Thyroid gland (tissue), 4 donors: ENCODE data around the gene SDR42E1. TPM values are rescaled to one million over a fixed set of nuclear protein-coding genes. Genes with fewer than 3 reads are reported as not detected.

Source experiments
- DNase-seq, 2 donors: peaks; one replicate each; pipeline ENCODE4 v3.0.0-alpha.2; 2019
- H3K27ac ChIP-seq, 3 donors: fragments of 200-600 bp; sonication (generic); 1 replicate in 2 of 3; 2 replicates in 1 of 3; pipeline ENCODE4 v1.5.1; 2016 to 2019; ENCODE audit warnings: mild to moderate bottlenecking in 1 of 3, moderate library complexity in 1 of 3
- H3K27me3 ChIP-seq: fragments of 200-600 bp; sonication (generic); one replicate; pipeline ENCODE4 v1.5.1; 2019
- H3K36me3 ChIP-seq, 2 donors: fragments of 200-600 bp; sonication (generic); one replicate each; pipeline ENCODE4 v1.5.1; 2016 to 2019
- H3K4me1 ChIP-seq, 2 donors: fragments of 200-600 bp; sonication (generic); one replicate each; pipeline ENCODE4 v1.5.1; 2017 to 2019
- H3K4me3 ChIP-seq, 3 donors: fragments of 200-600 bp; sonication (generic); replicated peaks in 1 of 3; 1 replicate in 2 of 3; 2 replicates in 1 of 3; pipeline ENCODE4 v1.5.1; 2016; ENCODE audit warnings: mild to moderate bottlenecking in 1 of 3
- H3K9me3 ChIP-seq: fragments of 200-600 bp; sonication (generic); one replicate; pipeline ENCODE4 v1.5.1; 2017
- POLR2A ChIP-seq, 2 donors: fragments of 450-650 bp; IDR thresholded peaks; one replicate each; pipeline ENCODE4 v1.6.1; 2017; ENCODE audit warnings: antibody characterized with exemption in 2 of 2, mild to moderate bottlenecking in 2 of 2, moderate library complexity in 1 of 2
- WGBS, 2 donors: methylation state at CpG; one replicate each; pipeline ENCODE4 v1.1.5; 2017; 5-methylcytosine and 5-hydroxymethylcytosine counted together
- intact Hi-C: fragments of 100-400 bp; cut with DNase I; formaldehyde crosslinking; loops from one replicate; pipeline ENCODE4 v1.15.1; 2023
- total RNA-seq, 4 donors: library from RNA; depleted of rRNA; stranded (reverse); fragments of >200 nt; gene quantifications; one replicate each; pipeline ENCODE4 v1.2.3, GENCODE V29; 2016
- TF ChIP-seq, protein P1 (sequence below), 6 experiments: fragments of 200-600 bp in 3 of 6; fragments of 450-650 bp in 3 of 6; sonication (generic) in 3 of 6; IDR thresholded peaks; one replicate each; pipeline ENCODE4 v1.5.1; 2016 to 2019; ENCODE audit warnings: antibody characterized with exemption in 6 of 6, mild to moderate bottlenecking in 2 of 6, inconsistent platforms in 1 of 6, moderate library complexity in 1 of 6

SDR42E1 gene
- total RNA-seq, 4 donors from 2014 or later: 4.3 to 8.8 (median 8.0) TPM

DNA sequence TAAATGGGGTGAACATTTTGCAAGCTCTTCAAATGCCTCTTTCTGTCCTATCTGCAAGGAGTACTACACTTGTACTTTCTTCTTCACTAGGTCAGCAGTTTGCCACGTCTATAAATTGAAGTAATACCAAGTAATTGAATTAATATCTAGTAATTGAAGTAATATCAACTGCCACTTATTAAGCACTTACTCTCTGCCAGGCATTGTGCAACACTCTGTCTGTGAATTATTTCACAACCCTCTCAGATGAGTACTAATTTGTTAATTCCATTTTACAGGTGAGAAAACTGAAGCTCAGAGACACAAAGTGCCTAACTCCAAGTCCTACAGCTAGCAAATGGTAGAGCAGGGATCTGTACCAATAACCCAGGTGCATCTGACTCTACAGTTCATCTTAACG, 4.1 kb downstream of the SDR42E1 start:
- Histone ChIP-seq H3K36me3 (no peaks in the 10 kb centered on the region), H3K9me3 (no peaks in the 10 kb centered on the region), H3K27me3 (no peaks in the 10 kb centered on the region), H3K4me3 (no peak overlapping the region), H3K4me1 (peaks cover 4 to 7% of the 10 kb centered on the region in 2 donors), H3K27ac (no peak overlapping the region)
- no peak for DNase-seq
- TF ChIP-seq, protein P1, sequence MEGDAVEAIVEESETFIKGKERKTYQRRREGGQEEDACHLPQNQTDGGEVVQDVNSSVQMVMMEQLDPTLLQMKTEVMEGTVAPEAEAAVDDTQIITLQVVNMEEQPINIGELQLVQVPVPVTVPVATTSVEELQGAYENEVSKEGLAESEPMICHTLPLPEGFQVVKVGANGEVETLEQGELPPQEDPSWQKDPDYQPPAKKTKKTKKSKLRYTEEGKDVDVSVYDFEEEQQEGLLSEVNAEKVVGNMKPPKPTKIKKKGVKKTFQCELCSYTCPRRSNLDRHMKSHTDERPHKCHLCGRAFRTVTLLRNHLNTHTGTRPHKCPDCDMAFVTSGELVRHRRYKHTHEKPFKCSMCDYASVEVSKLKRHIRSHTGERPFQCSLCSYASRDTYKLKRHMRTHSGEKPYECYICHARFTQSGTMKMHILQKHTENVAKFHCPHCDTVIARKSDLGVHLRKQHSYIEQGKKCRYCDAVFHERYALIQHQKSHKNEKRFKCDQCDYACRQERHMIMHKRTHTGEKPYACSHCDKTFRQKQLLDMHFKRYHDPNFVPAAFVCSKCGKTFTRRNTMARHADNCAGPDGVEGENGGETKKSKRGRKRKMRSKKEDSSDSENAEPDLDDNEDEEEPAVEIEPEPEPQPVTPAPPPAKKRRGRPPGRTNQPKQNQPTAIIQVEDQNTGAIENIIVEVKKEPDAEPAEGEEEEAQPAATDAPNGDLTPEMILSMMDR (IDR thresholded peaks at IDR 0.05): no peak
- no peak for TF ChIP-seq POLR2A (IDR thresholded peaks at IDR 0.05)
- intact Hi-C loops: no loop called here
- WGBS, 2 donors: 85 to 93% methylated on average over 2 of the region's 2 CpGs

DNA sequence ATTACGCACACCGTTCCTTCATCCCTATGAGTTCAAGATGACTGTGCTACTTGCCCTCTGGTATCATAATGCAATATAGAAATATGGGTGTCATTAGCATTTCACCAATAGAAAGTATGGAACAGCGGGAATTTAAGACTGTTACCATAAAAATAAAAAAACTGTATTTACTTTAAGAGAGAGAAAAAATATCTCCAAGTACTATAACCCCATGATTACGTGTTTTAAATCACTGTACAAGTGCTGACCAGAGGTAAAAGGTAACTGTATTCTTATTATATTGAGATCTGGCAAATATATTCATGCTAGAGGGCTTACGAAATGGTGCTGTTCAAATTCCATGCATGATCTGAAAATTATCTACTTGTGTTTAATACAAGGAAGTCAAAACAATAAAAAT, 5.2 kb downstream of the SDR42E1 start:
- Histone ChIP-seq H3K36me3 (no peaks in the 10 kb centered on the region), H3K27me3 (no peaks in the 10 kb centered on the region), H3K9me3 (no peaks in the 10 kb centered on the region), H3K4me1 (peaks cover 4 to 7% of the 10 kb centered on the region in 2 donors), H3K4me3 (no peak overlapping the region), H3K27ac (no peak overlapping the region)
- 93 to 95% methylated on average over 5 of the region's 5 CpGs for WGBS, 2 donors
- DNase-seq: no peak
- TF ChIP-seq POLR2A (IDR thresholded peaks at IDR 0.05): no peak
- TF ChIP-seq, protein P1 (IDR thresholded peaks at IDR 0.05): no peak
- intact Hi-C loops: no loop called here

DNA sequence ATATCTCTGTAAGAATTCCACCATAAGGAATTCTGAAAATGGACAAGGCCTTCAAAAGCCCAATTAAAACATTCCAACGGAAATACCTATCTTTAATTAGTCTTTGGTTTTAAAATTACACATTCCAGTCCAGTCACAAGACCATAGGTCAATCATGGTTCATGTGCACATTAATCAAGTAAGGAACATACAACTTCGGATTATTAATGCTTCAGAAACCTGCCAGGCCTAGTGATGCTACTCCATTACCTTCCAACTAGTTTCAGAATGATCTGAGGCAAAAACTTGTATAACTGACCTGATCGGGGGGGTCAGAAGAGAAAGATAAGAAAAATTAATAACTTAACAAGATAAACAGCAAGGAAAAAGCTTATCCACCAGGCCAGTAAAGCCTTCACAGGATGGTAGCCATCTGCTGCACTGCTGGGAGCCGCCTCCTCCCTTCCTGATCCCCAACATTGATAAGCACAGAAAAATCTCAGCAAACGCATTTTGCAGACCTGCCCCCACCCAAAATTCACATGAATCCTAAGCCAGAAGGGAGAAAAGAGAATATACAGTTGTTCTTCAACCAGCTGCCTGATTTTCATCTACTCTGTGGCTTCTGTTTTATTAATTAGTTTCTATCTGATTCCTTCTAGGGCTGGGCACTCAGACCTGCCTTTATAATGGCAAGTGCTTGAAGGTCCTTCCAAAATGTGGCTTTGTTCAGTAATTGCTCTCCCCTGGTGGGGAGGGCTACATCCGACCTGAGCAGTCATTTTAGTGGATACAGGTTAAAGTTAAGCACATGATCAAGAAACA, 6.0 kb downstream of the SDR42E1 start:
- intact Hi-C loops: no loop called here
- Histone ChIP-seq H3K9me3 (no peaks in the 10 kb centered on the region), H3K4me1 (peaks cover under 1 to 4% of the 10 kb centered on the region in 2 donors), H3K27me3 (no peaks in the 10 kb centered on the region), H3K36me3 (peaks cover 0 to 3% of the 10 kb centered on the region in 2 donors), H3K4me3 (no peak overlapping the region), H3K27ac (no peak overlapping the region)
- 71 to 80% methylated on average over 6 of the region's 6 CpGs for WGBS, 2 donors
- TF ChIP-seq POLR2A (IDR thresholded peaks at IDR 0.05): no peak
- TF ChIP-seq, protein P1 (IDR thresholded peaks at IDR 0.05): no peak
- no peak for DNase-seq

DNA sequence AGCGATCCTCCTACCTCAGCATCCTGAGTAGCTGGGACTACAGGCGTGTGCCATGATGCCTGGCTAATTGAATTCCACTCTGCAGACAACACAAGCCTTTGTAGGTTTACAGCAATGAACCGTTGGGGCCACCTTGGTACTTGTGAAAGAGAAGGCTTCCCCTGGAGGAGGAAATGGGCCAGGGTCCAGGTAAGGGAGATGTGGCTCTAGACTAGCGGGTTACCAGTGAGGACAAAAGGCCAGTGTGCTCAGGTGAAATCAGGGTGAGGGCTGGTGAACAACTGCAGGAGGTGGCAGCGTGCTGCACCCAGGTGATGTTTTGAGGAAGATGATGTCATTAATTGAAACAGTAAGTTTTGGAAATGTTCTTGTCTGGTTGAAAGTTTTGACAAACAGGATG, 6.7 kb downstream of the SDR42E1 start:
- no peak for TF ChIP-seq POLR2A (IDR thresholded peaks at IDR 0.05)
- TF ChIP-seq, protein P1 (IDR thresholded peaks at IDR 0.05): no peak
- no peak for DNase-seq
- intact Hi-C loops: no loop called here

DNA sequence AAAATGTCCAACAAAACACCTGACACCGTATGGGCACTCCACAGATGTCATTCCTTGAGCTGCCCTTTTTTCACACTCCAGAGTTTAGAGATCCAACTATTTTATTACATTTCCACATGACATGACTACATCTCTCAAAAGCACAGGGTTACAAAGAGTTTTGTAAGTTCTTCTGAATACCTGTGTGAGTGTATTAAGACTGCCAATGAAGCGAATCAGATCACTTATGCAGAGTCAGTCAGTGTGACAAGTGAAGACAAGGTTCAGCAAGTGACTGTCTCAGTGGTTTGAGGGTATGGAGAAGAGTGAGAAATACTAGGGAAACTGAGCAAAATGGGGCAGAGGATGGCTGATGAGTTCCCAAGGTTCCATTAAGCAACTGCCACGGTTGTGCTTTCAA, 8.4 kb downstream of the SDR42E1 start:
- no peak for DNase-seq
- 81 to 84% methylated on average over 3 of the region's 3 CpGs for WGBS, 2 donors
- Histone ChIP-seq H3K27me3 (no peaks in the 10 kb centered on the region), H3K27ac (no peak overlapping the region), H3K9me3 (no peaks in the 10 kb centered on the region), H3K36me3 (peaks cover 12 to 14% of the 10 kb centered on the region in 2 donors), H3K4me1 (peaks cover 0 to 4% of the 10 kb centered on the region in 2 donors), H3K4me3 (no peak overlapping the region)
- no peak for TF ChIP-seq POLR2A (IDR thresholded peaks at IDR 0.05)
- TF ChIP-seq, protein P1 (IDR thresholded peaks at IDR 0.05): no peak
- intact Hi-C loops: no loop called here

More for the DNA sequence above, 6.7 kb downstream of the SDR42E1 start:
- Histone ChIP-seq H3K9me3 (no peaks in the 10 kb centered on the region), H3K4me3 (no peak overlapping the region), H3K27ac (no peak overlapping the region), H3K36me3 (peaks cover 4 to 5% of the 10 kb centered on the region in 2 donors), H3K4me1 (peaks cover 0 to 4% of the 10 kb centered on the region in 2 donors), H3K27me3 (no peaks in the 10 kb centered on the region)
- WGBS, 2 donors: 88 to 90% methylated on average over 5 of the region's 5 CpGs
